Endothelial cell of umbilical vein (primary cell): ENCODE results near the gene ATP1B3. TPM values are rescaled to one million over a fixed set of nuclear protein-coding genes. Genes with fewer than 3 reads are reported as not detected.

Experiments used
- BruUV-seq: library from RNA; stranded (reverse); fragments of 400-500 nt; replicated peaks from 2 replicates; lab custom pipeline; 2021; lab: Mats Ljungman, UMichigan
- CTCF ChIA-PET: fragments of 300-600, 350-600 bp; sonication (Branson Sonifier 250); formaldehyde crosslinking; loops from one replicate; lab custom pipeline; 2021; ENCODE audit warnings: antibody characterized with exemption, inconsistent platforms; lab: Charles Lee
- POLR2A ChIA-PET: fragments of 300-600, 350-600 bp; sonication (Branson Sonifier 250); formaldehyde crosslinking; loops from one replicate; lab custom pipeline; 2021; ENCODE audit warnings: antibody characterized with exemption, inconsistent platforms; lab: Charles Lee
- DNase-seq: peaks from one replicate; pipeline ENCODE4 v3.0.0-alpha.2; 2011; ENCODE audit warnings: low read depth, low spot score
- FAIRE-seq: peaks from 2 replicates; lab custom pipeline; 2011; peaks lifted over from hg19 to GRCh38; lab: Jason Lieb, UNC
- H2AFZ ChIP-seq: 2 replicates; pipeline ENCODE4 v1.6.0; 2012; ENCODE audit warnings: low read depth, low read length, control low read depth, inconsistent platforms
- H3K27ac ChIP-seq: 2 replicates; pipeline ENCODE4 v1.5.1; 2011; ENCODE audit warnings: low read depth, mild to moderate bottlenecking, control low read depth, low read length, moderate library complexity; ENCODE audit not compliant: insufficient read depth
- H3K27me3 ChIP-seq, 2 experiments: 2 replicates each; pipeline versions ENCODE4 v1.6.0 to v1.6.1; 2011; ENCODE audit warnings: low read length in 2 of 2, mixed read lengths in 1 of 2; ENCODE audit not compliant: control insufficient read depth in 2 of 2, insufficient read depth in 2 of 2
- H3K36me3 ChIP-seq, 2 experiments: 2 replicates in 1 of 2; 3 replicates in 1 of 2; pipeline ENCODE4 v1.5.1; 2011; ENCODE audit warnings: low read length in 2 of 2, mild to moderate bottlenecking in 1 of 2, moderate library complexity in 1 of 2; ENCODE audit not compliant: control insufficient read depth in 2 of 2, insufficient read depth in 2 of 2; ENCODE audit errors: extremely low read depth in 1 of 2
- H3K4me1 ChIP-seq: 3 replicates; pipeline ENCODE4 v1.5.1; 2011; ENCODE audit warnings: mild to moderate bottlenecking, low read length; ENCODE audit not compliant: control insufficient read depth, insufficient read depth; ENCODE audit errors: extremely low read depth
- H3K4me2 ChIP-seq: 2 replicates; pipeline ENCODE4 v1.6.1; 2011; ENCODE audit warnings: low read length, control low read depth, mixed read lengths; ENCODE audit not compliant: insufficient read depth
- H3K4me3 ChIP-seq, 3 experiments: fragments of 200-600 bp in 1 of 3; sonication (generic), shearing (Covaris generic) in 1 of 3; replicated peaks in 1 of 3; 2 replicates each; pipeline ENCODE4 v1.5.1; 2011 to 2016; ENCODE audit warnings: control low read depth in 3 of 3, low read length in 3 of 3, mild to moderate bottlenecking in 2 of 3, inconsistent platforms in 1 of 3, low read depth in 1 of 3, moderate library complexity in 1 of 3; ENCODE audit not compliant: insufficient read depth in 1 of 3
- H3K79me2 ChIP-seq: 2 replicates; pipeline ENCODE4 v1.6.0; 2012; ENCODE audit warnings: low read length, inconsistent platforms; ENCODE audit not compliant: control insufficient read depth, insufficient read depth
- H3K9ac ChIP-seq: replicated peaks from 2 replicates; pipeline ENCODE3; 2011; ENCODE audit warnings: low read length, control low read depth; ENCODE audit not compliant: insufficient read depth; ENCODE audit errors: extremely low read depth
- H3K9me1 ChIP-seq: replicated peaks from 3 replicates; pipeline ENCODE4 v1.6.0; 2011; ENCODE audit warnings: mild to moderate bottlenecking, low read length; ENCODE audit not compliant: control insufficient read depth, insufficient read depth; ENCODE audit errors: extremely low read depth
- H3K9me3 ChIP-seq: replicated peaks from 2 replicates; pipeline ENCODE4 v1.5.1; 2012; ENCODE audit warnings: low read length, inconsistent platforms; ENCODE audit not compliant: control insufficient read depth, insufficient read depth
- H4K20me1 ChIP-seq: replicated peaks from 2 replicates; pipeline ENCODE3; 2011; ENCODE audit warnings: mild to moderate bottlenecking, low read length; ENCODE audit not compliant: control insufficient read depth, insufficient read depth; ENCODE audit errors: extremely low read depth
- EZH2 ChIP-seq: IDR thresholded peaks from 2 replicates; pipeline ENCODE4 v1.6.1; 2012; ENCODE audit warnings: borderline replicate concordance, low read depth, mild to moderate bottlenecking, moderate library complexity, low read length, inconsistent platforms; ENCODE audit not compliant: severe bottlenecking
- FOS ChIP-seq: IDR thresholded peaks from 2 replicates; pipeline ENCODE4 v1.6.1; 2011; ENCODE audit warnings: mild to moderate bottlenecking, low read length, moderate library complexity, borderline replicate concordance; ENCODE audit not compliant: insufficient read depth
- GATA2 ChIP-seq: IDR thresholded peaks from 2 replicates; pipeline ENCODE4 v1.7.0; 2011; ENCODE audit warnings: low read depth, mild to moderate bottlenecking, moderate library complexity, mixed read lengths, low read length; ENCODE audit not compliant: insufficient read length, insufficient read depth
- JUN ChIP-seq: IDR thresholded peaks from 2 replicates; pipeline ENCODE4 v1.6.1; 2011; ENCODE audit warnings: borderline replicate concordance, low read depth; ENCODE audit not compliant: insufficient read length, insufficient read depth
- MYC ChIP-seq: IDR thresholded peaks from one replicate; pipeline ENCODE4 v1.6.1; 2011; ENCODE audit warnings: mild to moderate bottlenecking, low read depth, low read length
- POLR2A ChIP-seq: IDR thresholded peaks from 2 replicates; pipeline ENCODE4 v1.6.1; 2012; ENCODE audit warnings: low read depth, mild to moderate bottlenecking, control low read depth, low read length
- dilution Hi-C: fragments of 300-500 bp; cut with MboI; formaldehyde crosslinking; loops from one replicate; pipeline ENCODE4 v1.15.0; 2019; ENCODE audit warnings: low sequenced_read_pairs; ENCODE audit not compliant: extremely low pct_ligation_motif_present
- intact Hi-C: fragments of 100-400 bp; cut with micrococcal nuclease; formaldehyde crosslinking; loops from one replicate; pipeline ENCODE4 v1.10.0; 2022
- polyA plus RNA-seq, 4 experiments: library from polyadenylated mRNA; depleted of rRNA in 3 of 4; stranded (reverse) in 3 of 4; unstranded in 1 of 4; fragments of >200 nt; gene quantifications; 2 replicates each; pipeline versions ENCODE4 v1.2.1 to v1.2.3, GENCODE V29; 2011 to 2012; ENCODE audit warnings: missing spikeins in 1 of 4
- total RNA-seq: library from RNA; stranded (reverse); gene quantifications from 2 replicates; pipeline ENCODE4 v1.2.3, GENCODE V29; 2021
- TF ChIP-seq, protein P1 (sequence below), 2 donors: IDR thresholded peaks; 1 replicate in 1 of 2; 2 replicates in 1 of 2; pipeline ENCODE4 v1.5.1; 2011; ENCODE audit warnings: low read length in 2 of 2, mild to moderate bottlenecking in 2 of 2, moderate library complexity in 2 of 2, control low read depth in 1 of 2, inconsistent platforms in 1 of 2, low read depth in 1 of 2; ENCODE audit not compliant: insufficient read depth in 1 of 2; ENCODE audit errors: extremely low read depth in 1 of 2
- TF ChIP-seq, protein P2 (sequence below): IDR thresholded peaks from 2 replicates; pipeline ENCODE4 v1.6.1; 2011; ENCODE audit not compliant: insufficient read depth, insufficient read length

Gene ATP1B3
- total and polyA plus RNA-seq, 2 donors (not counting 3 experiments of a cell fraction or from before 2014, with no cell fraction given): 227 to 279 TPM

DNA sequence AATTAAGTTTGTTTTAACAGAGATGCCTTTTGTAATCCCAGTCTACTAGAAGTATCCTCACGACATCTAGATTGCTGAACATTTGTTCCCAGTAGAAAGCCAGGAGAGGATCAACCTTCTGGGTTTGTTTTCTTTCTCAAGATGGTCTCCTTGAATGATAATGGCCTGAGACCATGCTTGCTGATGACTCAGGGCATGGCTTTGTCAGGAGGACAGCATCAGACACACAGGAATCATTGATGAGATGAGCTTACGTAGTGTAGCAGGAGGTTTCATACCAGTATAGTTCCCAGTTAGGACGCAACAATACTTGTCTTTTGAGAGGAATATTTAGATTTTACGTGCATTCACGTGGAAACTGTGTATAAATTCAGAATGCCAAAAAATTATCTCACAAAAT lies 38.6 kb downstream of the ATP1B3 start:
- no peak overlapping the region for H3K4me2 ChIP-seq
- no peaks in the 10 kb centered on the region for H3K27me3 ChIP-seq
- H3K79me2 ChIP-seq: no peaks in the 10 kb centered on the region
- FAIRE-seq (no peak), DNase-seq (no peak)
- no peaks in the 10 kb centered on the region for H4K20me1 ChIP-seq
- CTCF ChIA-PET: interaction anchor here (1.1 to 3.4 kb wide), 6 partner anchors 10 to 337 kb away, joined by 3 to 48 read pairs (median 6); partner anchors contain the start of gene RNF7
- peaks cover 11 to 13% of the 10 kb centered on the region in 2 experiments for H3K36me3 ChIP-seq
- no peak overlapping the region for H3K4me3 ChIP-seq
- no peak overlapping the region for H3K9ac ChIP-seq
- POLR2A ChIA-PET: no interaction called here
- no peak overlapping the region for H3K27ac ChIP-seq
- TF ChIP-seq JUN (no peak), GATA2 (no peak), FOS (no peak), POLR2A (no peak), EZH2 (no peak), MYC (no peak)
- TF ChIP-seq, protein P1, sequence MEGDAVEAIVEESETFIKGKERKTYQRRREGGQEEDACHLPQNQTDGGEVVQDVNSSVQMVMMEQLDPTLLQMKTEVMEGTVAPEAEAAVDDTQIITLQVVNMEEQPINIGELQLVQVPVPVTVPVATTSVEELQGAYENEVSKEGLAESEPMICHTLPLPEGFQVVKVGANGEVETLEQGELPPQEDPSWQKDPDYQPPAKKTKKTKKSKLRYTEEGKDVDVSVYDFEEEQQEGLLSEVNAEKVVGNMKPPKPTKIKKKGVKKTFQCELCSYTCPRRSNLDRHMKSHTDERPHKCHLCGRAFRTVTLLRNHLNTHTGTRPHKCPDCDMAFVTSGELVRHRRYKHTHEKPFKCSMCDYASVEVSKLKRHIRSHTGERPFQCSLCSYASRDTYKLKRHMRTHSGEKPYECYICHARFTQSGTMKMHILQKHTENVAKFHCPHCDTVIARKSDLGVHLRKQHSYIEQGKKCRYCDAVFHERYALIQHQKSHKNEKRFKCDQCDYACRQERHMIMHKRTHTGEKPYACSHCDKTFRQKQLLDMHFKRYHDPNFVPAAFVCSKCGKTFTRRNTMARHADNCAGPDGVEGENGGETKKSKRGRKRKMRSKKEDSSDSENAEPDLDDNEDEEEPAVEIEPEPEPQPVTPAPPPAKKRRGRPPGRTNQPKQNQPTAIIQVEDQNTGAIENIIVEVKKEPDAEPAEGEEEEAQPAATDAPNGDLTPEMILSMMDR (IDR thresholded peaks at IDR 0.05; ENCODE audit: extremely low read depth in 1 of 2, insufficient read depth in 1 of 2, low read depth in 1 of 2, low read length in 2 of 2): no peak
- TF ChIP-seq, protein P2, sequence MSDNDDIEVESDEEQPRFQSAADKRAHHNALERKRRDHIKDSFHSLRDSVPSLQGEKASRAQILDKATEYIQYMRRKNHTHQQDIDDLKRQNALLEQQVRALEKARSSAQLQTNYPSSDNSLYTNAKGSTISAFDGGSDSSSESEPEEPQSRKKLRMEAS: no peak
- no peaks in the 10 kb centered on the region for H3K9me1 ChIP-seq
- H3K9me3 ChIP-seq: no peaks in the 10 kb centered on the region
- dilution Hi-C loops (no loop called here), intact Hi-C loops (no loop called here)
- no peaks in the 10 kb centered on the region for H3K4me1 ChIP-seq
- BruUV-seq: no TSS peak
- no peak overlapping the region for H2AFZ ChIP-seq
